Vagina (tissue), 2 donors: ENCODE results near the gene ZNF827.

Source experiments
- POLR2AphosphoS5 ChIP-seq, 2 donors: sonication (generic); formaldehyde crosslinking; IDR thresholded peaks; one replicate each; pipeline ENCODE4 v1.9.0; 2017; ENCODE audit warnings: antibody characterized with exemption in 2 of 2, mild to moderate bottlenecking in 2 of 2, low read depth in 1 of 2; ENCODE audit not compliant: insufficient read depth in 1 of 2
- TF ChIP-seq, protein P1 (sequence below), 3 experiments: fragments of 450-650 bp in 2 of 3; fragments of 200-600 bp in 1 of 3; sonication (generic) in 1 of 3; IDR thresholded peaks; one replicate each; pipeline ENCODE4 v1.5.1; 2017 to 2019; ENCODE audit warnings: antibody characterized with exemption in 3 of 3, mild to moderate bottlenecking in 2 of 3, moderate library complexity in 2 of 3

DNA sequence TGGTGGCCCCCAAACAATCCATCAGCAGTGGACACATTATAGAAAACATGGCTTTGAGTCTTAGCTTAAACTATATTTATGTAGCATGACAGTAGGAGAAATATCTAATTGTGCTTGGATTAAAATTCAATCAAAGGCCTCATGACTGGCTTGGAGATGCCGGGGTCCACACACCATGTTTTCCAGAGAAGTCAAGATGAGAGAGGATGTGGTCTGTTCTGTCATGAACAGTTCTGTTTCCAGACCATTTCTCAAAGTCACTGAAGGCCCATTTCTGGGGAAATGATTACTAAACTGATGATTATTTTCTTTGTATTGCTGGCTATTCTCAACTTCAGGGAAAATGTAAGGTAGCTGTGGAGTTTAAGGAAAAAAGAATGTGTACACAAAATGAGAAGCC is 182.4 kb downstream of the ZNF827 start:
- TF ChIP-seq, protein P1, sequence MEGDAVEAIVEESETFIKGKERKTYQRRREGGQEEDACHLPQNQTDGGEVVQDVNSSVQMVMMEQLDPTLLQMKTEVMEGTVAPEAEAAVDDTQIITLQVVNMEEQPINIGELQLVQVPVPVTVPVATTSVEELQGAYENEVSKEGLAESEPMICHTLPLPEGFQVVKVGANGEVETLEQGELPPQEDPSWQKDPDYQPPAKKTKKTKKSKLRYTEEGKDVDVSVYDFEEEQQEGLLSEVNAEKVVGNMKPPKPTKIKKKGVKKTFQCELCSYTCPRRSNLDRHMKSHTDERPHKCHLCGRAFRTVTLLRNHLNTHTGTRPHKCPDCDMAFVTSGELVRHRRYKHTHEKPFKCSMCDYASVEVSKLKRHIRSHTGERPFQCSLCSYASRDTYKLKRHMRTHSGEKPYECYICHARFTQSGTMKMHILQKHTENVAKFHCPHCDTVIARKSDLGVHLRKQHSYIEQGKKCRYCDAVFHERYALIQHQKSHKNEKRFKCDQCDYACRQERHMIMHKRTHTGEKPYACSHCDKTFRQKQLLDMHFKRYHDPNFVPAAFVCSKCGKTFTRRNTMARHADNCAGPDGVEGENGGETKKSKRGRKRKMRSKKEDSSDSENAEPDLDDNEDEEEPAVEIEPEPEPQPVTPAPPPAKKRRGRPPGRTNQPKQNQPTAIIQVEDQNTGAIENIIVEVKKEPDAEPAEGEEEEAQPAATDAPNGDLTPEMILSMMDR (IDR thresholded peaks at IDR 0.05), result no peak
- TF ChIP-seq POLR2AphosphoS5 (IDR thresholded peaks at IDR 0.05; ENCODE audit: insufficient read depth in 1 of 2, low read depth in 1 of 2), result no peak
